ENCODE results near the gene PAK5.

GRCh38 chr20:9506280-9506821, 332.5 kb downstream of the PAK5 start:
- TF ChIP-seq CTCF (conservative IDR thresholded peaks at IDR 0.05; ENCODE audit: low read depth in 2 of 2) = no peak
- no peak for TF ChIP-seq ETS1 (IDR thresholded peaks at IDR 0.05)
